GM18508 (cell line): ENCODE measurements around the gene PFKL.
"Not testable (repeated sequence)": the region's sequence is repeated elsewhere in the genome, so short reads cannot be mapped to it uniquely, and the experiment has no call there.

ENCODE experiments used
- ATAC-seq: cut with Tn5 transposase; IDR thresholded peaks from one replicate; pipeline ENCODE4 v1.9.1; 2021; ENCODE audit warnings: moderate number of reproducible peaks; ENCODE audit not compliant: insufficient read depth, unreplicated experiment

PFKL gene

GRCh38 chr21:44293551-44294231 lies 6.2 kb upstream of the PFKL start:
- ATAC-seq = no peak

GRCh38 chr21:44294391-44295162 lies 5.3 kb upstream of the PFKL start:
- ATAC-seq = no peak

GRCh38 chr21:44295163-44295573 lies 4.7 kb upstream of the PFKL start:
- ATAC-seq = no peak

GRCh38 chr21:44295646-44296045 lies 4.2 kb upstream of the PFKL start:
- ATAC-seq = no peak

GRCh38 chr21:44296103-44296519 lies 3.7 kb upstream of the PFKL start:
- ATAC-seq = no peak

GRCh38 chr21:44296916-44297315 lies 2.9 kb upstream of the PFKL start:
- no peak for ATAC-seq

GRCh38 chr21:44297525-44298290 lies 2.1 kb upstream of the PFKL start:
- ATAC-seq = no peak

GRCh38 chr21:44298301-44298700 lies 1.6 kb upstream of the PFKL start:
- no peak for ATAC-seq

GRCh38 chr21:44299085-44299457 lies 782 bp upstream of the PFKL start:
- no peak for ATAC-seq

- ATAC-seq = no peak
Measured at GRCh38 chr21:44300262-44300959, 558 bp downstream of the PFKL start.

- no peak for ATAC-seq
Measured at GRCh38 chr21:44301141-44301540, 1.3 kb downstream of the PFKL start.

- no peak for ATAC-seq
Measured at GRCh38 chr21:44301961-44302406, 2.1 kb downstream of the PFKL start.

- not testable (repeated sequence) for ATAC-seq
Measured at GRCh38 chr21:44302573-44303401, 2.9 kb downstream of the PFKL start.

- ATAC-seq = no peak
Measured at GRCh38 chr21:44303490-44303981, 3.7 kb downstream of the PFKL start.

GRCh38 chr21:44304011-44304616 lies 4.3 kb downstream of the PFKL start:
- ATAC-seq = no peak

- no peak for ATAC-seq
Measured at GRCh38 chr21:44304877-44305293, 5.0 kb downstream of the PFKL start.

- ATAC-seq = no peak
Measured at GRCh38 chr21:44305691-44306090, 5.8 kb downstream of the PFKL start.

GRCh38 chr21:44306936-44307704 lies 7.3 kb downstream of the PFKL start:
- ATAC-seq = no peak
